ENCODE measurements around the gene CTSC.
A peak's percentile ranks its signal among the peaks of the same experiment; 100 is the strongest.

Gene CTSC

GRCh38 chr11:88337181-88337986 lies at the start of gene CTSC:
TSS of gene CTSC (minus strand) at chr11:88337736. CDS start at chr11:88337672, 64 bp downstream.
- DNase-seq = peak; percentile 92

GRCh38 chr11:88384669-88385005 lies 47.1 kb upstream of the CTSC start:
- DNase-seq = no peak

GRCh38 chr11:88384004-88384668 lies 46.6 kb upstream of the CTSC start:
- DNase-seq = no peak

- no peak for DNase-seq
Observed at GRCh38 chr11:88383447-88383846, 45.9 kb upstream of the CTSC start.

- DNase-seq = no peak
Observed at GRCh38 chr11:88379130-88379529, 41.6 kb upstream of the CTSC start.

GRCh38 chr11:88378422-88379066 lies 41.0 kb upstream of the CTSC start:
- DNase-seq = no peak

GRCh38 chr11:88377646-88378045 lies 40.1 kb upstream of the CTSC start:
- DNase-seq = no peak

GRCh38 chr11:88377144-88377543 lies 39.6 kb upstream of the CTSC start:
- DNase-seq = no peak

GRCh38 chr11:88375927-88376470 lies 38.5 kb upstream of the CTSC start:
- DNase-seq = no peak

GRCh38 chr11:88370782-88371181 lies 33.2 kb upstream of the CTSC start:
- DNase-seq = no peak

- no peak for DNase-seq
Observed at GRCh38 chr11:88367310-88367709, 29.8 kb upstream of the CTSC start.

GRCh38 chr11:88363648-88364065 lies 26.1 kb upstream of the CTSC start:
- DNase-seq = no peak

- no peak for DNase-seq
Observed at GRCh38 chr11:88363004-88363403, 25.5 kb upstream of the CTSC start.

GRCh38 chr11:88360141-88360540 lies 22.6 kb upstream of the CTSC start:
- no peak for DNase-seq

GRCh38 chr11:88359541-88359940 lies 22.0 kb upstream of the CTSC start:
- no peak for DNase-seq

GRCh38 chr11:88359114-88359513 lies 21.6 kb upstream of the CTSC start:
- no peak for DNase-seq

GRCh38 chr11:88358040-88358431 lies 20.5 kb upstream of the CTSC start:
- DNase-seq = no peak

GRCh38 chr11:88357323-88358039 lies 19.9 kb upstream of the CTSC start:
- no peak for DNase-seq

- no peak for DNase-seq
Observed at GRCh38 chr11:88355887-88356286, 18.4 kb upstream of the CTSC start.

GRCh38 chr11:88354912-88355311 lies 17.4 kb upstream of the CTSC start:
- DNase-seq = no peak

- no peak for DNase-seq
Observed at GRCh38 chr11:88353835-88354496, 16.4 kb upstream of the CTSC start.

GRCh38 chr11:88353386-88353785 lies 15.8 kb upstream of the CTSC start:
- no peak for DNase-seq

- no peak for DNase-seq
Observed at GRCh38 chr11:88352139-88352538, 14.6 kb upstream of the CTSC start.

Measured in stimulated activated naive CD4-positive, alpha-beta T cell treated with Interleukin-2 at 50 U/mL for 16 hours (primary cell).